ENCODE results near the gene NME7.

DNA sequence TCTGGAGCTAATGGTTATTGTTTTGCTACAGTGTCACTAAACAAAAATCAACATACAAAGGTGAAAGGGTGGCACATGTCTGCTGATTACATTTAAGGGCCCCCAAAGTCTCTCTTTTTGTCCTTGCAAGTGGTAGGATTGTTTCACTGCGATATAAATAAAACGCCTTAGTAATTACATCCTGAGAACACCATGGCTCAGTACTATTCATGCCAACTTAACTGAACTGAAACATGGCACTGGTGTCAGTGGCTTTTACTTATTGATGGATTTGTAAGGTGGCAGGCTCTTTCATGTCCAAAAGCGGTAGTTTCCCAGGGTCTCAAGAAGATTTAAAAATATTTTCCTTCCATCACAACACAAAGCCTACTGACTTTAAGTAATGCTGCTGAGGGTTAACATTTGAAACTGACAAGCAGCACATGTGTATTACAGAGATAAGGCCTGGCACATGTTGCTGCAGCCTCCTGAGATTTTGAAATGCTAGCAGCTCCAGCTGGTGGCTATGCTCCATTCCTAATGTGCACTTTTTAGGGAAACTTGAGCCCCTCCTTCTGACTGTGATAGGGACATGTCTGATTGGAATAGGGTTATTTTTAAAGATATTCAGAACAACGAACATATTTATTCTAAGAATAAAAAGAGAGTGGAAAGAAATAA, 174.3 kb downstream of the NME7 start:
- TF ChIP-seq CTCF (conservative IDR thresholded peaks at IDR 0.05; ENCODE audit: low read depth, low read length), result no peak
- no peak for TF ChIP-seq EZH2 (IDR thresholded peaks at IDR 0.05; ENCODE audit: borderline replicate concordance, low read depth, low read length, poor library complexity, severe bottlenecking)

Data from A673 (cell line).